Measurements from ENCODE around the gene GALNT16.

GALNT16 gene

DNA sequence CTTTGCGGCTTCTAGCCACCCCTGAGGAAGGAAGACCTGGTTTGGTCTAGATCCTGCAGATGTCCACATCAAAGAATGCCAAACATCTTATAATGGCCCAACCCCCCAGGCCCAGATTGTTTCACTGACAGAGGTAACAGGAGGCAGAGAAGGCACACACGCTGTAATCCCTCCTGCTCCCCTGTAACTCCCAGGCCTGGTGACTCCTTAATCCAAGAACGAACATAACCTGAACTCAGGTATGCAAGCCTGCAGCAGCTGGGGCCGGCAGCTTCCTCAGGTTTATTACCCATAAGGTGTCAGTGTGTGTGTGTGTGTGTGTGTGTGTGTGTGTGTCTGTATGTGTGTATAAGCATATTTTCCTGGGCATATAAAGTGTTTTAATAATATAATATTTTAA is 85.4 kb downstream of the GALNT16 start:
- DNase-seq: no peak

DNA sequence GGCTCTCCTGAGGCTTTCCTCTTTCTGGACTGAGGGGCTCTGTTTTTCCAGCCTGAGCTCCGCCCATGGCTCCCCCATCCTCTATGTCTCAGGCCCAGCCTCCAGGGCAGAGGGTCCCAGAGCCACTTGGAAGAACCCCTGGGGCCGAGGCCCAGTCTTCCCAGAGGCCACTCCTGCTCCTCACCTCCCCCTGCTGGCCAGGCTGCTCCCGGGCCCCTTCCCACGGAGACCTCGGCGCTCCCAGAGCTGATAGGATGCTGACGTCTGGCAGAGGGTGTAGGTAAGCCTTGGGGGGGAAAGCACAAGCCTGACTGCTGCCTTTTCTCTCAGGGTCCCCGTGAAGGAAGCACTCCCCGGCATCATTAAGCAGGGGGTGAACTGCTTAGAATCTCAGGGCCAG is 86.8 kb downstream of the GALNT16 start:
- no peak for DNase-seq

DNA sequence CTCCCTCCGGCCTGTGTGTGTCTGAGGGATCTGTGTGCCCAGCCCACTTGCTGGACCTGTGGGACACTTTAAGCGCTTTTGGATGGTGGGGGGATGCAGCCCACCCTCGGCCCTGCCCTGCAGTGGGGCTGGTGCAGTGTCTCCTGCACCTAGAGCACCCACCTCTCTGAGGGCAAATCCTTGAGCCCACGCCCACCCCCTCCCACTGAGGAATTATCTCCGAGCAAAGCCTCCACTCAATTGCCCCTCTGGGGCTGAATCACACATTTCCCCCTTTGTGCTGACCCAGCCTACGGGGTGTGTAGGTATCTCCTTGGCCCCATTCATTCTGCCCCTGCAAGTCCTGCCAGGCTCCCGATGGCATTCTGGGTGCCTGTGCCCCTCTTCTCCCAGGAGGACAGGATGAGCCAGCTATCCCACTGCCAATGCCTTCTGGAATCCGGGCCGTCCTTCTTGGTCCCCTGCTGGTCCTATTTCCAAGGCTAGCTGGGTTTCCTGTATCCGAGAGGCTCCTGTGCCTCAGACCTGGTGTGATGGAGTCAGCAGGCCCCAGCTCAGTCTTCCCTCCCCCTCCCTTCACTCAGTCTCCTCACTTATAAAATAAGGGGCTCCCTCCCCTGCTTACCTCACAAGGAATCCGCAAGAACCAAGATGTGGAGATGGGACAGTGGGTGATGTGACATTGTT is 89.3 kb downstream of the GALNT16 start:
- no peak for DNase-seq

DNA sequence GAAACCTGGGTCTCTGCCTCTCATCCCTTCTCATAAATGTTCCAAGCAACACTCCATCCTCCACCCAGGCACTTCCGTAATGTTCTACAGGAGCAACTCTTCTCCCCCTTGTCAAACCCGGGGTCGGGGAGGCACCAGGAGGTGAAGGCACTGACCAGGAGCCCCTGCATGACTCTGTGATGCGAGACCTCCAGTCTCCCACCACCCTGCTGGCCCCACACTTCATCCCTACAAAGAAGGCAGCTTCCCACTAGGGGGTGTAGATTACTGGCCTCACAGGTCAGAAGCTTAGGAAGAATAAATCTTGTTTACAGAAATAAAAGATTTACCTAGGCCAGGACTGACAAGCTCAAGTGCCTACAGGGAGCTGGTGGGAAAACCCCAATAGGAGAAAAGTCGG is 90.9 kb downstream of the GALNT16 start:
- no peak for DNase-seq

DNA sequence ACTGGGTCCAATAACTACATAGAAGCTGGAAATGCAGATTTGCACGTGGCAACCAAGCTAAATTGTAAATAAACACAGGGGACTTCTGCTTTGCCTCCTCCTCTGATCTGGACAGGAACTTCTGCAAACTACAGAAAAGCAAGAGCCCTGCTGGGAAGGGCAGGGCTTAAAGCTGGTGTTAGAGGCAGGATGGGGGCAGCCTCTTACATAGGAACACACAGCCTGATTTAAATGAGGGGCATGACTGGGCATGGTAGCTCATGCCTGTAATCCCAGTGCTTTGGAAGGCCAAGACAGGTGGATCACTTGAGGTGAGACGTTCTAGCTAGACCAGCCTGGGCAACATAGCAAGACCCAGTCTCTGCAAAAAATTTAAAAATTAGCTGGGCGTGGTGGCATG is 91.4 kb downstream of the GALNT16 start:
- DNase-seq: no peak

DNA sequence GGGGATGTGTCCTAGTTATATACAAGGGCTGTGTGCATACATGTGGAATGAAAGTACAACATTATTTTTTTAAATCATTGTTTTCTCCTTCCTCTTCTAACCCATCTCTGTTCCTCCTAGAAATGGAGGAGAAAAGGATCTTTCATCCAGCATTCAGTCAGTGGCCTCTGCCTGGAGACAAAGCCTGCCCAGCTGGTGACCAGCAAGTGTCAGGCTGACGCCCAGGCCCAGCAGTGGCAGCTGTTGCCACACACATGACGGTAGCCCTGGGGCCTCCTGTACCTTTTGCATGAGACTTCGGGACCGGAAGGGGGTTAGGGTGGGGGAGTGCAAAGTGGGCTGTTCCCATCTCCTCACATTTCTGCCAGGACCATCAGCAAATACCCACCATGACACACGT is 92.0 kb downstream of the GALNT16 start:
- no peak for DNase-seq

DNA sequence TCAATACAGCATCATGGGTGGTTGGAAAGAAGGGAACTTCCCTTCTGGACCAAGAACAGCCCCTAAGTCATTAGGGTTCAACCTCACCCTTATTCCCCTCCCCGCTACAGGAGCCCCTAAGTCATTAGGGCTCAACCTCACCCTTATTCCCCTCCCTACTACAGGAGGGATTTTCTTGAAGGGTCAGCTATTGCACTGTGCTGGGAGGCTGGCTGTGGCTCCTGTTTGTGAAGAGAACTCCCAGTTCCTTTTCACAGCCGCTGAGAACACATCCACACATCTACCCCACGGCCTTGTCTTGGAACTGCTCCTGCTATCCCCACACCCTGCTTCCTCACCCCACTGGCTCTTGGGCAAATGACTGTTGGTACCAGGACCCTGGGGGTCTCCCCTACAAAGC is 93.2 kb downstream of the GALNT16 start:
- no peak for DNase-seq

DNA sequence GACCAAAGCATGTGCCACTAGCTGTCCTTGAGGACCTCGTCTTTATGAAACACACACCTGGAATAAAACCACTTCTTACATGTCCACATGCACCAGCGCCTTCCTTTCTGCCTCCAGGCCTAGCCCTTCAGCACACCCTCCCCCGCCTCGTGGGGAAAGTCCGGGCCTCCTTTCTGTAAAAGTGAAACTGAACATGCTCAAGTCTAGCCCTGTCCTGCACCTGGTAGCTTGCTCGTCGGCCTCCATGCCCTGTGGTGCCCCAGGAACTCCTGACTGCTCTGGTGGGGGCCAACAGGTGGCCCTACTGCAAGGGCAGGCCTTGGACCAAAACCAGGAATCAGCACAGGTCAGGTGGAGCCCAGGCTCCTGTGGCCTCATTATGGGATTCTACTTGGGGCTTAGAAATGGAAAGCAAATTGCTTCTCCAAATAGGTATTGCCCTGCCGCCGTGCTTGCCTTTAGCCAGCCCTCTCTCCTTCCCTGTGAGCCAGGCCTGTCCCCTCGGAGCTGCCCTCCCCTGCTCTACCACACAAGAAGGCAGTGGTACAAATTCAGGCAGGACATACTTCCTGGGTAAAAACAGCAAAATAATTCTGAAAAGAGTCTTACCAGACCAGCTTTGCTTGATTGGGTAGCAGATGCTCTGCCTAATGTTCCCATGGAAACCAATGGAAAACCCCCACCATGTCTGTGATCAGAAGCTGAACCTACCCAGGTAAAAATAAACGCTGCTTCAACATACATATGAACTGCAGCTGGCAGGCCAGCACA is 94.6 kb downstream of the GALNT16 start:
- no peak for DNase-seq

DNA sequence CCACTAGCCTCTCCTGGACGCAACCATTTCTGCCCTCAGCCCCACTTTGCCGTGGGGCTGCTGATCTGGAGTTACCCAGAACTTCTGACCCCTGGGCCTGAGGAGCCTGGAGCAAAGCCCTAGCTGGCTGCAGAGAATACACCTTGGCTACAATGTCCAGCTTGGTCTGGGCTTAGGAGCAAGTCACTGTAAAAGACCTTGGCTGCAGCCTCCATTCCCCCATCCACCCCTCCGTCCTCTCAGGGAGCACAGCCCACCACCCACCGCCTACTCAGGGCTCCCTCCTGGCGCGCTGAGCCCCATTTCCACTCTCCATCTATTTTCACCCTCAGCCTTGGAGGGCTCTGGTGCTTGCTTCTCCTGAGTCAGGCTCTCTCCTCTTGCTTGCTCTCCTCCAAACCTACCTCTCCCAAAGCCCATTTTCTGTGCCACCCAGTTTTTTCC is 95.2 kb downstream of the GALNT16 start:
- DNase-seq: no peak

DNA sequence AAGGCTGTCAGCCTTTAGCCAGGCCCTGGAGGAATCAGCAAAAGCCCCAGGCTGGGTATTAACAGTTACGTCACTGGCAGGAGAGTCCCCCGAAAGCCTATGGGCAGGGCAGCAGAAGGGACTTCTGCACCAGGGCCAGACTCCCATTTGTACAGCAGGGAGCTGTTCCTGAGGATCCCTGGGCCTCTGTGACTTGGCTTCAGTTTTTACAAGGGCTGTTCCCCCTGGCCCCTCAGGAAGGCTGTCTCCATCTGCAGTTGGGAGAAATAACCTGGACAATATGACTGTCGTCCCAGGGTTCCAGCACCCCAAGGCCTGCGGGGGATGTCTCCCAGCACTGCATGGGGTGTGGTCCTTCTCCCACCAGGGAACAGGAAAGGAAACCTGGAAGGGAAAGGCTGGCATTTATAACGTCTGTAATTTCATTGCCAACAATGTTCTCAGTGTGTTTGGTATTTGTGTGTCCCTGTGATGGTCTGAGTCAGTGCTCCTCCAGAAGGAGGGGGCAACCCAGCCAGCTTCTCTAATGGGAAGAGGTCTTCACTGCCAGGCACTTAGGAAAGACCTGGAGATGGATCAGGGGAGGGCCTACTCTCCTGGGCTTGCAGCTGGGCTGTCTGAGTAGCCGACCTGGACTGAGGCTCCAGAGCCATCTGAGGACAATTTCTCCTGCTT is 95.8 kb downstream of the GALNT16 start:
- DNase-seq: no peak

DNA sequence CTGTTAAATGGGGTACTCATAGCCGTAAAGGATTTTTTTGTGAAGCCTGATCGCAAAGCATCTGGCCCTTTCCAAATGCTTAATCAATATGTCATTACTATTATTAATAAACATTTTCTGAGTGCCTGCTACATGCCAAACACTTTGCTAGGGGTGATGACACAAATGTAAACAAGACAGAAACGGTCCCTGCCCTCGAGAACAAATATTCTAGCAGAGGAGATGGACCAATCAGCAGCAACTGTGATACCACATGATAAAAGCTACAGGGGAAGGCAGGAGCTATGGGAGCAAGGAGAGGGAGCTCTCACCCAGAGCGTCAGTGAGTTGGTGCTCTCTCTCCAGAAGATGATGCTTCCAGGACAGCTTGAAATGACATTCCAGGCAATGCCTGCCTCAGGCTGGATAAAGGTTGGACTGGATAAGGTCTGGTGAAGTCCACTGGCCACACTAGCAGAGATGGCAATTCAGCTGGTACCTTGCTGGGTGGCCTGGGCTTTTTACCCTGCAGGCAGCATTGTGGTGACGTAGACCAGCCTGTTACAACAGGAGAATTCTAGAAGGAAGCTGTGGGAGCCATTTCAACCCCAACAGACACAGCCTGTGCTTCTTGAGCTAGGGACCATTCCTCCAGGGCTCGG is 97.1 kb downstream of the GALNT16 start:
- DNase-seq: no peak

DNA sequence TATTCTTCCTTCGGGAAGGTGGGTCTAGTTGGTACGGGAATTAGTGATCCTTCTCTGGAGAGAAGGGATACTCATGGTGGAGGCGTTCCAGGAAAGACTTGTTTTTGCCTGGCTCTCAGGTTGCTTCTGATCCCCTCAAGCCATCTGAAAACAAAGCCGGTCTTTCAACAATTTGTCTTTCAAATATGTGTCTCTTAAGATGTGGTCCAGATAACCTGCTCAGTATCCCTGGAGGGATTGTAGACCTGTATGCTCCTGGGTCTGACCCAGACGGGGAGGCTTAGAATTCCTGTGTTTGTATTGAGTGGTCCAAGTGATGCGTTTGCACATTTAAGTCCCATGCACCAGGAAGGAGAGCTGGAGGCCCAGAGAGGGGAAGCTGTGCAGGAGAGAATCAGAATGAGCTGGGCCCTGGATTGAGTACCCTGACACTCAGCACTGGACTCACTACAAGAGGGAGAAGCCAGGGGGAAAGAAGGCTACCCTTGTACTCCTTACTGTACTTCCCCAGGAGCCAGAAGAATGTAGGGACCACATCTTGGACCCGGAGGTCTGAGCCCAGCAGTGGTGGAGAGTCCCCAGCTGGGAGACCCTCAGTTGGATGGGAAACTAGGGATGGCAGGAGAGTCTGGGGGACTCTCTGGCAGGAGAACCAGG is 97.7 kb downstream of the GALNT16 start:
- no peak for DNase-seq

DNA sequence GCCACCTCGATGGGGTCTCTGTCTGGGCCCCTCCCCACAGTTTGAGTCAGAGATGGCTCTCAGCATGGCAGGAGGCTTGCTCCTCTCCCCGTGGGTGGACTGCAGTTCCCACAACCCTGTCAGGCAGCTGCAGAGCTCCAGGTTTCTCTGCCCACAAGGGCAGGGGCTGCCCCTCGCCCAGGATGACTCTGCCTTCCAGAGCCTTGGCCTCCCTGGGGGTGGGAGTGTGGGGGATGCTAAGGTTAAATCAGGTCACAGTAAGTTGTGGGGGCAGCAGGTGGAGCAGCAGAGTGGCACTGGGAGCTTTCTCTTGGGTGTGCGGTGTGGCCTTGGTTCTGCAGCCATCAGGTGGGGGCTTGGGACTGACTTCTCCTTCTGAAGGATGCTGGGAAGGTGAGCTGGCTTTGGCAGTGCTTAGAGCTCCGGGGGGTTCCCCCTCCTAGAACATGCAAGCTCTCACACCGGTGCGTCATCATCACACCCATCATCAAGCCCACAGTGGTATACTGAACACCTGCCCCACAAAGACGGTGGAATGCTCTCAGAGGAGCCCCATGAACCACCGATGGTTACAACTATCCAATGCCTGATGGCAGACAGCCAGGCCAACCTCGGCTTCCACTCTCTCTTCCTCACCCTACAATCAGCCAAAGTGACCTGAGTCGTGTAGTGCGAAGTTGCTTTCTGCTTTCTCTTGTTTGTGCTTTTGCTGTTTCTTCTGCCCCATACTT is 98.4 kb downstream of the GALNT16 start:
- DNase-seq: no peak

DNA sequence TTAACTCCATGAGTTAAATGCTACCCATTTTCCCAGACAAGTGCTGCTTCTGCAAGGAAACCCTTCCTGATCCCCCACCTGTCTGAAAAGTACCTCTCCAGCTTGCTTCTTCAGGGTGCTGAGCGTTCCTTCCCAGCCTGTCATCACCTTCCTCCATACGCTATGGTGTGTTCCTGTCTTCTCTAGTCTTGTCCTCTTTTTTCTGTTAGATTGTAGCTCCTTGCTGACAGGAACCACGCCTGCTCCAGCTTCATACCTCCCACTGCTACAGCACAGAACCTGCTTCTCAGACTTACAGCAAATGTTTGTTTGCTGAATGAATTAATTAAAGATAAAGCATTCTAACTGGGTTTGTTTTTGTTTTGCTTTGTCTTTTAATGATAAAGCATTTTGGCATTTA is 99.0 kb downstream of the GALNT16 start:
- no peak for DNase-seq

DNA sequence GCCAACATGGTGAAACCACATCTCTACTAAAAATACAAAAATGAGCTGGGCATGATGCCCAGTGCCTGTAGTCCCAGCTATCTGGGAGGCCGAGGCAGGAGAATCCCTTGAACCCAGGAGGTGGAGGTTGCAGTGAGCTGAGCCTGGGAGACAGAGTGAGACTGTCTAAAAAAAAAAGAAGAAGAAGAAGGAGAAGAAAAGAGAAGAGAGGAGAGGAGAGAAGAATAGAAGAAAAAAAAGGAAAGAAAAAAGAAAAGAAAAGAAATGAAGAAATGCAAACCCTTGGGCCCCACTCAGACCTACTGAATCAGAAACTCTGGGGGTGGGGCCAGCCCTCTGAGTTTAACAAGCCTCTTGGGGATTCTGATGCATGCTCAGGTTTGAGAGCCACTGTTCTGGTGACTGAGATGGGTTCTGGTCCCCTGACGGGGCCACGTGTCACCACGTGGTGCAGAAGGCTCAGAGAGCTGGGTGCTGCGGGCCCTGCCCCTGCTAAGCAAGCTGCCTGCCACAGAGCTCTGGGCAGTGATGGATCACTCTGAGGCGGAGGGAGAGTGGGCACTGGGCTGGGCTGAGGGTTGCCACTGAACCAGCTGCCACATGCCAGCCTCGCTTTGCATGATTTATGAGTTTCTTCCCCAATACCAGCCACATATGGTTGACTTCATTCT is 100.6 kb downstream of the GALNT16 start:
- DNase-seq: no peak

DNA sequence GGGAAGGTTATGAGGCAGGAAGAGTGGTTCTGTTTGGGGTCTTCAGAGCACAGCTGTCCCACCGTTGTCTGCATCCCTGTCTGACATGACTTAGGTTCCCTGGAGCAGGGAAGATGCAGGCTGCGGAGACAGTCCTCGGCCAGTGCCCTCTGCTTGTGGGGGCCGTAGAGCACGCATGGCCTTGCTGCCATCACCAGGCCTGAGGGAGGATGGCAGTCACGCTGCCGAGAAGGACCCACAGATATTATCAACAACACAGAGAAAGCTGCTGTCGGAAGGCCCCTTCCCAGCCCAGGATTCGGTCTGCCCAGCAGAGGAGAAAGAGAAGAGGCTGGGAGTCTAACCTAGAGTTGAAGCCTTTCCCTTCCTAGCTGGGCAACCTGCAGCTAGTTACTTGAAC is 103.1 kb downstream of the GALNT16 start:
- DNase-seq: no peak

DNA sequence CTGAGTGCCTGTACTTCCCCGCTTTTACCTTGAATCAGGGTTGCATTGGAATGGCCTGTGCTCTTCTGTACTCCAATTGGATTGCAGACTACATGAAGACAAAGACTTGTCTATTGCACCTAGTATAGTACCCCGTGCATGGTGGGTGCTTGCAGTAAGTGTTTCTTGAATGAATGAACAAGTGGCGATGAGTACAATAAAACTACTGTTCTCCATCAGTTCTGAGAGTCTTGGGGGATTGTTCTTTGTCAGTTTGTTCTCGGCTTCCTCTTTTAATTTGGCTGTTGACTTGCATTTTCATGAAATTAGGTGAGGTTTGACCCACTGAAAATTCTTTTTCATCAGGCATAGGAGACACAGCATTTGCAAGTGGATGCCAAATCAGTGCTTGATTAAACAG is 104.0 kb downstream of the GALNT16 start:
- no peak for DNase-seq

DNA sequence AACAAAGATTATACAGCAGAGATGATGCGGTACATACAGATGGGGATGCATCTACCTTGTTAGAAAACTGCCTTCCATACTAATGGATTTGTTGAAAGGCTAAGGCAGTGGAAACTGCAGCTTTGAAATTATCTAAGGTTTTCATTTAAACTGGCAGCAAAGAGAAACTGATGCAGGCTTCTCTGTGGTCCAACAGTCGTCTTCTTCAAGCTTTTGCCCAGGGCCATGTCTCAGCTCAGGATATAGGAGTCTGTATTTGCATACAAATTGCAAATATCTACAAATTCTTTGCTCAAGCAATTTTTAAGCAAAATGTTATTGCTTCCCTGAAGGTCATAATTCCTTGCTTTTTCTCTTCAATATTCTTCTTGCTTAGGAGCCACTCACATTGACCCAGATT is 104.4 kb downstream of the GALNT16 start:
- no peak for DNase-seq

DNA sequence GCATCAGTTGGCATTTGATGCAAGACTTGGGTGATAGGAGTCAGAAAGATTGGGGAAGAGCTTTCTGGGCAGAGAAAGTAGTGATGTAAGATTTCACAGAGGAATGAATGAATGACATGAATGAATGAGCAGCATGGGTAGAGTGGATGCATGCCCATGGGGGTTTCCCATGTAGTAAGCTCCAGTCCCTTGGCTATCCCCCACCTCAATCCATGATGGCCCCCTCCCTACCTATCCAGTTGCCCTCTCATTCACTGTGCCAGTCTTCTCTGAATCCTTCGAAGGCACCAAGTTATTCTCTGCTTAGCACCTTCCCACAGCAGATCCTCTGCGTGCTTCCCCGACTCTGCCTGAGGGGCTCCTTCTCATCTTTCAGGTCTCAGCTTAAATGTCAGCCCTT is 106.1 kb downstream of the GALNT16 start:
- no peak for DNase-seq

DNA sequence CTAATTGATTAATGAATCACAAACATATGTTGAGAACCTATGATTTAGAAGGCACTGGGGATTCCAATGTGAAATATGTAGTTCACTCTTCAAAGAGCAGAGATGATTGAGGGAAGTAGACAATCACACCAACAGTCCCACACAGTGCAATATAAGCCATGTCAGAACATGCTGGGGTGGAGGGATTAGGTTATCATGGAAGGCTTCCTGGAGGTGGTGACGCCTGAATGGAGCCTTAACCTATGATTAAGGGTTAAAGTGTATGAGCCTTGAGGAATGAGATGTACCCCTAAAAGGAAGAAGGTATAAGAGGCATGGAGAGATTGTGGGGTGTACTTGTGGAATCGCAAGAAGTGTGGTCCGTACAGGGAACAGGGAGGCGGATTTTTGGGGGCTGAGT is 106.8 kb downstream of the GALNT16 start:
- DNase-seq: no peak

DNA sequence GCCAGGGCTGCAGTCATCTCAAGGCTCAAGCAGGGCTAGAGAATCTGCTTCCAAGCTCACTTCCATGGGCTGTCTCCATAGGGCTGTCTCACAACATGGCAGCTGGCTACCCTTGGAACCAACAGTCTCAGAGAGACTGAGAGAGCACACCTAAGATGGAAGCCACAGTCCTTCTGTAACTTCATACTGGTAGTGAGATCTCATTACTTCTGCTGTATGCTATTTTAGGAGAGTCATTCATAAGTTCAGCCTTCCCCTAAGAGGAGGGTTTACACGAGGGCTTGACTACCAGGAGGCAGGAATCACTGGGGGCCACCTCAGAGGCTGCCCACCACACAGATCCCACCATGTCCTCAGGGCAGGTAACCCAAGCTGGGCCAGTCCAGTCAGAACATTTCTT is 108.4 kb downstream of the GALNT16 start:
- no peak for DNase-seq

DNA sequence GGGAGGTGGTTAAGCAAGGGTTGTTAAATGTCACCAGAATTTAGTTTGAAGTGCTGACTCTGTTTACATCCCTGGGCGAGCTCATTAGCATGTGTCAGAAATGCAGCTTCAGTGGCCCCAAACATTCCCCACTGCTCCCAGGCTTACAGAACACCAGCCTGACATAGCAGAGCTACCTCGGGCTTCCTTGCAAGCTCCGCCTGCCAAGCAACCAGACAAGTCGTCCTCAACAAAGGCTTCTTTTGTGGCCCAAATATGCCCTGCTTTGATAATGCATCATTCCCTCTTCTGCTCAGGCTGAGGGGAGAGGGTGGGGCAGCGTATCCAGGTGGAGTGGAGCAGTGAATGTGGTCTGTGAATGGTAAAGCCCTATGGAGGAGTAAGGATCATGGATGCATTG is 110.1 kb downstream of the GALNT16 start:
- no peak for DNase-seq
